Activated naive CD8-positive, alpha-beta T cell treated with anti-CD3 and anti-CD28 coated beads, Interleukin-2, amount 50 U/mL, for 24 hours (primary cell): ENCODE data around the gene BTBD6.

Experiments
- ATAC-seq: fragments of 150-1000 bp; cut with Tn5 transposase; one replicate; pipeline ENCODE4 v1.10.0; 2021
- DNase-seq: peaks from one replicate; pipeline ENCODE4 v3.0.0; 2021
- H3K27ac Mint-ChIP-seq: one replicate; pipeline ENCODE4 v1.8.0; 2021; ENCODE audit warnings: mild to moderate bottlenecking, mixed read lengths
- H3K27me3 Mint-ChIP-seq: one replicate; pipeline ENCODE4 v1.8.0; 2021; ENCODE audit warnings: mixed read lengths
- H3K36me3 Mint-ChIP-seq: one replicate; pipeline ENCODE4 v1.8.0; 2021; ENCODE audit warnings: low read depth, mixed read lengths
- H3K4me1 Mint-ChIP-seq: one replicate; pipeline ENCODE4 v1.8.0; 2021; ENCODE audit warnings: mixed read lengths
- H3K4me3 Mint-ChIP-seq: one replicate; pipeline ENCODE4 v1.8.0; 2021; ENCODE audit warnings: mild to moderate bottlenecking, moderate library complexity, mixed read lengths
- H3K9me3 Mint-ChIP-seq: one replicate; pipeline ENCODE4 v1.8.0; 2021; ENCODE audit warnings: mixed read lengths

BTBD6 gene

GRCh38 chr14:105248368-105249181, at the start of gene BTBD6:
Gene BTBD6 (plus strand): TSS chr14:105248533. CDS start chr14:105248712, 179 bp downstream.
- peak; percentile 87 for DNase-seq
- Mint-ChIP-seq H3K36me3 (peaks cover 7% of the 10 kb centered on the region), H3K27me3 (no peaks in the 10 kb centered on the region), H3K9me3 (no peaks in the 10 kb centered on the region), H3K4me1 (peaks cover 24% of the 10 kb centered on the region), H3K27ac (peak within 1 kb of the TSS; percentile 60), H3K4me3 (peak within 1 kb of the TSS; percentile 74)
- ATAC-seq, result peak; percentile 97

GRCh38 chr14:105198588-105198987, 49.7 kb upstream of the BTBD6 start:
- peaks cover 37% of the 10 kb centered on the region for H3K27me3 Mint-ChIP-seq
- H3K27ac Mint-ChIP-seq, result no peak overlapping the region
- H3K4me3 Mint-ChIP-seq, result no peak overlapping the region
- no peak for DNase-seq
- no peaks in the 10 kb centered on the region for H3K36me3 Mint-ChIP-seq
- no peaks in the 10 kb centered on the region for H3K9me3 Mint-ChIP-seq
- peaks cover 26% of the 10 kb centered on the region for H3K4me1 Mint-ChIP-seq
- ATAC-seq, result no peak

GRCh38 chr14:105199093-105199492, 49.2 kb upstream of the BTBD6 start:
- no peak for DNase-seq
- H3K4me3 Mint-ChIP-seq, result no peak overlapping the region
- peaks cover 37% of the 10 kb centered on the region for H3K27me3 Mint-ChIP-seq
- H3K9me3 Mint-ChIP-seq, result no peaks in the 10 kb centered on the region
- ATAC-seq, result no peak
- peaks cover 22% of the 10 kb centered on the region for H3K4me1 Mint-ChIP-seq
- H3K36me3 Mint-ChIP-seq, result no peaks in the 10 kb centered on the region
- H3K27ac Mint-ChIP-seq, result no peak overlapping the region

- H3K36me3 Mint-ChIP-seq, result no peaks in the 10 kb centered on the region
- no peaks in the 10 kb centered on the region for H3K9me3 Mint-ChIP-seq
- peaks cover 17% of the 10 kb centered on the region for H3K4me1 Mint-ChIP-seq
- no peak overlapping the region for H3K4me3 Mint-ChIP-seq
- DNase-seq (no peak), ATAC-seq (no peak)
- H3K27me3 Mint-ChIP-seq, result peaks cover 30% of the 10 kb centered on the region
- H3K27ac Mint-ChIP-seq, result no peak overlapping the region
Observed at GRCh38 chr14:105200074-105200473, 48.3 kb upstream of the BTBD6 start.

- ATAC-seq, result no peak
- Mint-ChIP-seq H3K9me3 (no peaks in the 10 kb centered on the region), H3K36me3 (no peaks in the 10 kb centered on the region), H3K27me3 (peaks cover 26% of the 10 kb centered on the region), H3K27ac (no peak overlapping the region), H3K4me1 (peaks cover 16% of the 10 kb centered on the region), H3K4me3 (no peak overlapping the region)
- no peak for DNase-seq
Observed at GRCh38 chr14:105200641-105201040, 47.7 kb upstream of the BTBD6 start.

- no peaks in the 10 kb centered on the region for H3K9me3 Mint-ChIP-seq
- DNase-seq, result no peak
- H3K27ac Mint-ChIP-seq, result no peak overlapping the region
- peaks cover 22% of the 10 kb centered on the region for H3K27me3 Mint-ChIP-seq
- no peaks in the 10 kb centered on the region for H3K36me3 Mint-ChIP-seq
- H3K4me3 Mint-ChIP-seq, result no peak overlapping the region
- H3K4me1 Mint-ChIP-seq, result peaks cover 9% of the 10 kb centered on the region
- peak; percentile 6 for ATAC-seq
Observed at GRCh38 chr14:105201156-105201924, 47.0 kb upstream of the BTBD6 start.

- ATAC-seq (peak; percentile 67), DNase-seq (peak; percentile 62)
- peaks cover 9% of the 10 kb centered on the region for H3K4me1 Mint-ChIP-seq
- H3K36me3 Mint-ChIP-seq, result no peaks in the 10 kb centered on the region
- peaks cover 22% of the 10 kb centered on the region for H3K27me3 Mint-ChIP-seq
- no peak overlapping the region for H3K27ac Mint-ChIP-seq
- H3K4me3 Mint-ChIP-seq, result no peak overlapping the region
- H3K9me3 Mint-ChIP-seq, result no peaks in the 10 kb centered on the region
Observed at GRCh38 chr14:105201925-105202513, 46.3 kb upstream of the BTBD6 start.

- no peak for ATAC-seq
- H3K36me3 Mint-ChIP-seq, result no peaks in the 10 kb centered on the region
- no peaks in the 10 kb centered on the region for H3K9me3 Mint-ChIP-seq
- peaks cover 9% of the 10 kb centered on the region for H3K4me1 Mint-ChIP-seq
- DNase-seq, result peak; percentile 77
- no peak overlapping the region for H3K4me3 Mint-ChIP-seq
- H3K27me3 Mint-ChIP-seq, result peaks cover 18% of the 10 kb centered on the region
- no peak overlapping the region for H3K27ac Mint-ChIP-seq
Observed at GRCh38 chr14:105203057-105203531, 45.2 kb upstream of the BTBD6 start.

GRCh38 chr14:105203701-105204100, 44.6 kb upstream of the BTBD6 start:
- peaks cover 9% of the 10 kb centered on the region for H3K4me1 Mint-ChIP-seq
- H3K36me3 Mint-ChIP-seq, result no peaks in the 10 kb centered on the region
- no peak for ATAC-seq
- H3K9me3 Mint-ChIP-seq, result no peaks in the 10 kb centered on the region
- H3K4me3 Mint-ChIP-seq, result no peak overlapping the region
- H3K27ac Mint-ChIP-seq, result no peak overlapping the region
- H3K27me3 Mint-ChIP-seq, result peaks cover 14% of the 10 kb centered on the region
- no peak for DNase-seq

- Mint-ChIP-seq H3K27ac (no peak overlapping the region), H3K9me3 (no peaks in the 10 kb centered on the region), H3K27me3 (peaks cover 10% of the 10 kb centered on the region), H3K4me3 (no peak overlapping the region), H3K4me1 (peaks cover 9% of the 10 kb centered on the region), H3K36me3 (no peaks in the 10 kb centered on the region)
- no peak for ATAC-seq
- DNase-seq, result no peak
Observed at GRCh38 chr14:105204206-105204930, 44.0 kb upstream of the BTBD6 start.

GRCh38 chr14:105204931-105205672, 43.2 kb upstream of the BTBD6 start:
- no peak overlapping the region for H3K27ac Mint-ChIP-seq
- peaks cover 9% of the 10 kb centered on the region for H3K4me1 Mint-ChIP-seq
- peaks cover 6% of the 10 kb centered on the region for H3K27me3 Mint-ChIP-seq
- ATAC-seq (no peak), DNase-seq (no peak)
- H3K36me3 Mint-ChIP-seq, result no peaks in the 10 kb centered on the region
- no peak overlapping the region for H3K4me3 Mint-ChIP-seq
- no peaks in the 10 kb centered on the region for H3K9me3 Mint-ChIP-seq

GRCh38 chr14:105205673-105206208, 42.6 kb upstream of the BTBD6 start:
- Mint-ChIP-seq H3K36me3 (no peaks in the 10 kb centered on the region), H3K27ac (no peak overlapping the region), H3K9me3 (no peaks in the 10 kb centered on the region), H3K4me1 (peaks cover 9% of the 10 kb centered on the region), H3K27me3 (peaks cover under 1% of the 10 kb centered on the region), H3K4me3 (no peak overlapping the region)
- DNase-seq (no peak), ATAC-seq (no peak)

GRCh38 chr14:105206873-105207272, 41.5 kb upstream of the BTBD6 start:
- H3K27ac Mint-ChIP-seq, result no peak overlapping the region
- no peak for DNase-seq

More at GRCh38 chr14:105206873-105207272, 41.5 kb upstream of the BTBD6 start:
- no peak for ATAC-seq
- no peaks in the 10 kb centered on the region for H3K27me3 Mint-ChIP-seq
- H3K4me1 Mint-ChIP-seq, result peaks cover 6% of the 10 kb centered on the region
- H3K4me3 Mint-ChIP-seq, result no peak overlapping the region
- H3K36me3 Mint-ChIP-seq, result no peaks in the 10 kb centered on the region
- no peaks in the 10 kb centered on the region for H3K9me3 Mint-ChIP-seq
